ENCODE measurements around the gene GPR161. TPM values are rescaled to one million over a fixed set of nuclear protein-coding genes. Genes with fewer than 3 reads are reported as not detected.

GPR161 gene
- total RNA-seq, 1 experiment from 2014 or later, result 11.8 TPM

GRCh38 chr1:168091063-168091462, 45.7 kb downstream of the GPR161 start:
- no peak overlapping the region for H3K4me2 ChIP-seq (ENCODE audit: low read length)
- ATAC-seq (no peak), DNase-seq (no peak)
- intact Hi-C loops (cut with micrococcal nuclease), result no loop called here
- BruUV-seq (replicated peaks), result no TSS peak
- ChIA-PET POLR2A (ENCODE audit: unreplicated experiment) (interaction anchor here (0.6 kb wide), 1 partner anchor 809 kb away, joined by 4 read pairs; no protein-coding TSS in a partner anchor), CTCF (no interaction called here)
- H3K27ac ChIP-seq (ENCODE audit: low read length), result no peak overlapping the region
- H3K79me2 ChIP-seq (ENCODE audit: low read length), result no peaks in the 10 kb centered on the region
- no peak overlapping the region for H2AFZ ChIP-seq (ENCODE audit: low read length)
- H3K9me3 ChIP-seq (ENCODE audit: low read length), result no peaks in the 10 kb centered on the region
- H3K9me2 ChIP-seq (replicated peaks; ENCODE audit: low read length), result no peaks in the 10 kb centered on the region
- no peak for TF ChIP-seq CTCF (conservative IDR thresholded peaks at IDR 0.05; ENCODE audit: low read depth, low read length)
- no peak for TF ChIP-seq EZH2phosphoT487 (IDR thresholded peaks at IDR 0.05; ENCODE audit: borderline replicate concordance, low read length)
- TF ChIP-seq EZH2 (IDR thresholded peaks at IDR 0.05; ENCODE audit: low read length, unreplicated experiment), result no peak
- H3F3A ChIP-seq (ENCODE audit: low read length, unreplicated experiment), result no peaks in the 10 kb centered on the region
- no peaks in the 10 kb centered on the region for H3K36me3 ChIP-seq (ENCODE audit: low read depth, low read length)
- no peak overlapping the region for H3K9ac ChIP-seq (ENCODE audit: low read length)
- peaks cover 17% of the 10 kb centered on the region for H3K4me1 ChIP-seq (ENCODE audit: insufficient read depth, low read length)
- no peaks in the 10 kb centered on the region for H4K20me1 ChIP-seq (ENCODE audit: low read length)
- no peak overlapping the region for H3K4me3 ChIP-seq (ENCODE audit: low read length)
- H3K27me3 ChIP-seq (ENCODE audit: low read length), result no peaks in the 10 kb centered on the region

- intact Hi-C loops (cut with micrococcal nuclease), result no loop called here
- ChIA-PET CTCF (no interaction called here), POLR2A (ENCODE audit: unreplicated experiment) (no interaction called here)
- H3K36me3 ChIP-seq (ENCODE audit: low read depth, low read length), result no peaks in the 10 kb centered on the region
- H3K27me3 ChIP-seq (ENCODE audit: low read length), result no peaks in the 10 kb centered on the region
- no TSS peak for BruUV-seq (replicated peaks)
- no peak overlapping the region for H3K9ac ChIP-seq (ENCODE audit: low read length)
- no peak overlapping the region for H3K27ac ChIP-seq (ENCODE audit: low read length)
- no peaks in the 10 kb centered on the region for H3K9me3 ChIP-seq (ENCODE audit: low read length)
- no peak overlapping the region for H3K4me3 ChIP-seq (ENCODE audit: low read length)
- no peak for DNase-seq
- no peaks in the 10 kb centered on the region for H3F3A ChIP-seq (ENCODE audit: low read length, unreplicated experiment)
- H3K4me2 ChIP-seq (ENCODE audit: low read length), result no peak overlapping the region
- no peak for TF ChIP-seq CTCF (conservative IDR thresholded peaks at IDR 0.05; ENCODE audit: low read depth, low read length)
- no peak for TF ChIP-seq EZH2 (IDR thresholded peaks at IDR 0.05; ENCODE audit: low read length, unreplicated experiment)
- TF ChIP-seq EZH2phosphoT487 (IDR thresholded peaks at IDR 0.05; ENCODE audit: borderline replicate concordance, low read length), result no peak
- peaks cover 17% of the 10 kb centered on the region for H3K4me1 ChIP-seq (ENCODE audit: insufficient read depth, low read length)
- H3K79me2 ChIP-seq (ENCODE audit: low read length), result no peaks in the 10 kb centered on the region
- ATAC-seq, result no peak
- H2AFZ ChIP-seq (ENCODE audit: low read length), result no peak overlapping the region
- no peaks in the 10 kb centered on the region for H3K9me2 ChIP-seq (replicated peaks; ENCODE audit: low read length)
- no peaks in the 10 kb centered on the region for H4K20me1 ChIP-seq (ENCODE audit: low read length)
Measured at GRCh38 chr1:168090395-168090794, 46.3 kb downstream of the GPR161 start.

- Histone ChIP-seq H3K9me2 (replicated peaks; ENCODE audit: low read length) (no peaks in the 10 kb centered on the region), H3K9me3 (ENCODE audit: low read length) (no peaks in the 10 kb centered on the region), H3F3A (ENCODE audit: low read length, unreplicated experiment) (no peaks in the 10 kb centered on the region), H3K4me1 (ENCODE audit: insufficient read depth, low read length) (peaks cover 17% of the 10 kb centered on the region), H3K4me2 (ENCODE audit: low read length) (no peak overlapping the region), H4K20me1 (ENCODE audit: low read length) (no peaks in the 10 kb centered on the region), H3K79me2 (ENCODE audit: low read length) (no peaks in the 10 kb centered on the region), H3K36me3 (ENCODE audit: low read depth, low read length) (no peaks in the 10 kb centered on the region), H3K27ac (ENCODE audit: low read length) (no peak overlapping the region), H3K9ac (ENCODE audit: low read length) (no peak overlapping the region), H2AFZ (ENCODE audit: low read length) (no peak overlapping the region), H3K27me3 (ENCODE audit: low read length) (no peaks in the 10 kb centered on the region), H3K4me3 (ENCODE audit: low read length) (no peak overlapping the region)
- POLR2A ChIA-PET (ENCODE audit: unreplicated experiment), result no interaction called here
- no peak for TF ChIP-seq CTCF (conservative IDR thresholded peaks at IDR 0.05; ENCODE audit: low read depth, low read length)
- no peak for TF ChIP-seq EZH2phosphoT487 (IDR thresholded peaks at IDR 0.05; ENCODE audit: borderline replicate concordance, low read length)
- CTCF ChIA-PET, result no interaction called here
- intact Hi-C loops (cut with micrococcal nuclease), result loop anchor here (5.0 kb wide), 1 partner anchor 57 kb away; no protein-coding TSS in a partner anchor
- no peak for DNase-seq
- BruUV-seq (replicated peaks), result no TSS peak
- ATAC-seq, result no peak
Measured at GRCh38 chr1:168089979-168090337, 46.8 kb downstream of the GPR161 start.

All from PC-3 (cell line).